GM15510 (cell line): ENCODE data around the gene KRTAP4-8.
"Not testable (repeated sequence)": the region's sequence is repeated elsewhere in the genome, so short reads cannot be mapped to it uniquely, and the experiment has no call there.

ENCODE experiments used
- POLR2A ChIP-seq: IDR thresholded peaks from 3 replicates; pipeline ENCODE4 v1.6.1; 2011; ENCODE audit warnings: borderline replicate concordance; ENCODE audit not compliant: insufficient read length; ENCODE audit errors: extremely low read depth

KRTAP4-8 gene

DNA sequence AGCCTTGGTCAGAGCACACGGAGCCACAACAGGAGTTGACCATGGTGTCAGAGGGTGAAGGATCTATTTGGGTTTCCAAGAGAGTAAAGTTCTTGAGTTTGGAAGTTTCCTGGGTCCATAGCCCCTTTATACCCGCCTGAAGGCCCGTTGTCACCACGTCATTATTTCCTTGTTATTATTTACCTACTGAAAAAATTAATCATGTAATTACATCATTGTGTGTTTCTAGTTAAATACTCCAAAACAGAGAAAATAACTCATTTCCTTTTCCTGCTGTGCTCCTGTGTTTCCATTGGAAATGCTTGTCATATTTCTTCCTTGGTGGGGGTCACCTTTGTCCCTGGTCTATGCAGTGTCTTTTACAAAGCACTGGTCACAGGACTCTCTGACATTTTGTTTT is at the start of gene KRTAP4-8:
KRTAP4-8 (minus strand) TSS at position 101 of the 400 bp plus-strand sequence; CDS start at position 43, 58 bp downstream.
- no peak for TF ChIP-seq POLR2A

DNA sequence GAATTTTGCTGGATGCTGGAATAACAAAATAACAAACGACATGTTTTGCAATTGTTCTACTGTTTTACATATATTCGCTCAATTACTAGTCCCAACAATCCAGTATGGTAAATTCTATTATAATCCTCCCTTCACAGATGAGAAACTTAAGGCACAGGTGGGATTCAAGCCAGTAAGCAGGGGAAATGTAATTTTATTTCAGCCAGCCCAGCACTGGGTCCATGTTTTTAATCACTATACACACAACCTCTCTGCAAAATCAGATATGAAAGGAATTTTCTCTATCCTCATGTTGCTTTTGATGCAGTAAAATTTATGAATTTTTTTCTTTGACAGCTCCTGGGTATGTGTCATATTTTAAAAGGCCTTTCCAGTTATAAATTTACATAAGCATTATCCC is 47.3 kb upstream of the KRTAP4-8 start:
- TF ChIP-seq POLR2A = no peak

DNA sequence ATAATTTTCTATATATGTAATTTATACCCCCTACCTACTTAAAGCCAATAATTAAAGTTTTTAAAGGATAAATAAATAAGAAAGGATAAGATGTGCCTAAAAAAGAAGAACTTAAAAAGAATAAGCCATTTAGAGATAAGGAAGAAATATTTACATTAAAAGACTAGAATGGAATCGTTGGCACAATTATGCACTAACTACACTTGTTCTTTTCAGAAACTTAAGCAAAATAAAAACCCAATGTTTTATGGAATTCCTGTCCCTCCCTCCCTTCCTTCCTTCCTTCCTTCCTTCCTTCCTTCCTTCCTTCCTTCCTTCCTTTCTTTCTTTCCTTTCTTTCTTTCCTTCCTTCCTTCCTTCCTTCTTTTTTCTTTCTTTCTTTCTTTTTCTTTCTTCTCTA is 46.9 kb upstream of the KRTAP4-8 start:
- no peak for TF ChIP-seq POLR2A

DNA sequence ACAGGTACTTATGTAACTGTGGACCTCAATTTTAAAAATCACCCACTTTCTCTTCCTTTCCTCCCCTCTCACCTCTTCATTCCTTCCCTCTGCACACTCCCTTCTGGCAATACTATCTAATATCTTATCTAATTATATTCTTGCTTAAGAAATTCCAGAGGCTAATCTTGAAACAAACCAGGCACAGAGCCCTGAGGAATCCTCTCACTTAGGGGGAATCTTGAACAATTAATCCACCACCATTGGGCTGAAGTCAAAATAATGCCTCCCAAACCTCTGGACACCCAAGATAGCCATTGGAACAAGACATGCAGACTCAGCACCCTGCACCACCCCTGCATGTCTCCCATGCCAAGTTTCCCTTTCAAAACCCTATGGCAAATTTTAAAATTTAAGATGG is 43.4 kb upstream of the KRTAP4-8 start:
- no peak for TF ChIP-seq POLR2A

DNA sequence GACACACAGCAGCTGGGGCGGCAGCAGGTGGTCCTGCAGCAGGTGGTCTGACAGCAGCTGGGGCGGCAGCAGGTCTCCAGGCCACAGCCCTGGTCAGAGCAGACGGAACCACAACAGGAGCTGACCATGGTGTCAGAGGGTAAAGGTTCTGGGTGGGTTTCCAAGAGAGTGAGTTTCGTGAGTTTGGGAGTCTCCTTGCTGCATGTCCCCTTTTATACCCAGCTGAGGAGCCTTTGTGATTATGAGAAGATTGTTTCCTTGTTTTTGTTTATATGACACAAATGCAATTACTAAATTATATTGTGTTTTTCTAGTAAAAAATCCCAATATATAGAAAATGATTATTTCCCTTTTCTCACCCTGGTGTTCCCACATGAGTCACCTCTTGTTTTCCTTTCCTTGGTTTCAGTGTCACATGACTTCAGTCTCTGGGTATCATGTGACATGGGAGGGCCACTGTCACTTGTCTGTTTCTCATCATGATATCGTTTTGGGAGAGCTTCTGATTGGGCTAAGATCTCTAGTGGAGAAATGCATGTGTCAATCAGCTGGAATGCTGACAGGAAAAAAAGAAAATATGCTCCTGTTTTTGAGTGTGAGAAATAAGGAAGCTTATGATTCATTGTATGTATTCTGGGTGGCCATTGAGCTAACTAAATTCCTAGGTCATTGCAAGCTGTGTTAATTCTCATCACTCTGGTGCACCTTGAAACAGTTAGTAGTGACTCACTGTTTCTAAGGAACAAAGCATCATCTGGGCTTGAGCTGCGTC is 42.6 kb upstream of the KRTAP4-8 start, which contains the start of gene KRTAP4-6:
KRTAP4-6 (minus strand) TSS at position 185 of the 772 bp plus-strand sequence; CDS start at position 128, 57 bp downstream.
- no peak for TF ChIP-seq POLR2A

DNA sequence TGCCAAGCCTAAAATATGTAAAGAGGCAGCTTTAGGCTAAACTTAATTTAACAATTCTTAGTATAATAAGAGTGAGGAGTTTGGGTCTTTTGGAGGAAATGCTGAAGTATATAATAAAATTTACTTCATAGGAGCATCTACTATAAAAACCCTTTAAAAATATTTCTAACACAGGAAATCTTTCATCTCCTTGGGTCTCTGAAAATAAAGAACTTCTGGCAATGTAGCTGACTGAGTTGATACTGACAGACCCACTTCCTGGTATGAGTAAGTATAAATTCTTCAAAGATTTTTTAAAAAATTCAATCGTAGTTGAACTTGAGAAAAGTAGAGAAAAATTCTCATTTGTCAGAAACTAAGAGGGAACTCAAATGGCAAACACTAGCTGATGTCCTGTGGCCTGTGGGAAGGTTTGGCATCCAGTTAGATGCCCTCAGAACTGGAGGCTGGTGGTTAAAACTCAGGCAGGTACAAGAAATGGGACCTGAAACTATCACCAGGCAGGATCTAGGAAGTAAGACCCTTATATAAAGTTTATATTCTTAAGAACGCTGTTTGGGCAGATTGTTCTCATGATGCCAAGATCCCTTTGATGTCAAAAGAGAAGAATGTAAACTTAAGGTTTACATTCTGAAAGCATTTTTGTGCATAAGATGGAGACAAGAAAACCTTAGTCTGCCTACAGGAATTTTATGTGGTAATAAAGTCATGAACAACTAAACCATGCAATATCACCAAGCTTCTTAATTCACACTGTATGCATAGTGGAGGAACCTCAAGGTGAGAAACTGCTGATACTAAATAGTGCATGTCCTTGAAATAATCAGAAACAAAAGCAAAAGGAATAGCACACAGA is 36.2 kb upstream of the KRTAP4-8 start:
- no peak for TF ChIP-seq POLR2A

DNA sequence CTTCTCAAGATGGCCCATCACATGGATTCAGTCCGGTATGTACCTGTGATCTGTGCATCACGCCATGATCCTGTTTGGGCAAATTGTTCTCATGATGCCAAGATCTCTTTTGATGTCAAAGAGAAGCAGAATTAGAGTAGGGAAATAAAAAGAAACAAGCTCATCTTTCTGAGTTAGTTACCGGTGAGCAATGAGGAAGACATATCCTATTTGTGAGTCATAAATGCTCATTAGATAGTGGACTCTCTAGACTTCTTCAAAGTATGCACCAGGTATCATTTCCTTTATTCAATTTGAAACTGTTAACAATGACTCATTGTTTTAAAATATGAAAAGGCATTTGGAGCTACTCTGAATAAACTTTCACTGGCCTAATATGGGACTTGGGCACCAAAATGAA is 34.0 kb upstream of the KRTAP4-8 start:
- TF ChIP-seq POLR2A = no peak

DNA sequence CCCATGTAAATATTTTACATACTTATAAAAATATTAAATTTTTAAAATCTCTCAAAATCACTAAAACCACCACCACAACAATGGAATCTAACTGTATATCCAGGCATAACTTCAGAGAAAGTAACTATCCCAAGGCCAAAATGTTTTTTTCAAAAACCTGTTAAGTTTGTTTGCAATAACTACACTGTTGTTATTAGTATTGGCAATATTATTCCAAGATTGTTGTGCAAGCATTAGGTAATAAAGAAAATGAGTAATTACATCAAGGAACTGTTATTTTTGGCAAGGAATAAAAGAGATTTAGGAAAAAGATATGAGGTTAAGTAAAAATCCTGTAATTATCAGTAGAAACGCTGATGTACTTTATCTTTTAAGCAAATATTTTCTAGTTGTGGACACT is 29.4 kb upstream of the KRTAP4-8 start:
- TF ChIP-seq POLR2A = no peak

DNA sequence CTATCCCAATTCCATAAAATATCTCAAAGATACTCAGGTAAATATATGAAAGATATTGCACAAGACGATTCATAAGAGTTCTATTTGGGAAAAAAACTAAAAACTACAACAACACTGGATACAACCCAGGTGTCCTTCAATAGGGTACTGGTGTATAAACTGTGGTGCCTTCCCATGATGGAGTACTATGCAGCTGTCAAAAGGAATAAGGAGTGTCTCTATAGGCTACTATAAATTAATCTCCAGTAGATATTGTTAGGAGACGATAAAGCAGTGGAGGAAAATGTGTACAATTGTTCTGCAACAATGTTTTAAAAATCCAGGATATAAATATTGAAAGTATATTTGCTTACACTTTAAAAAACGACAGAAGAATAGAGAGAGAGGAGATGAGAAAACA is 28.5 kb upstream of the KRTAP4-8 start:
- no peak for TF ChIP-seq POLR2A

DNA sequence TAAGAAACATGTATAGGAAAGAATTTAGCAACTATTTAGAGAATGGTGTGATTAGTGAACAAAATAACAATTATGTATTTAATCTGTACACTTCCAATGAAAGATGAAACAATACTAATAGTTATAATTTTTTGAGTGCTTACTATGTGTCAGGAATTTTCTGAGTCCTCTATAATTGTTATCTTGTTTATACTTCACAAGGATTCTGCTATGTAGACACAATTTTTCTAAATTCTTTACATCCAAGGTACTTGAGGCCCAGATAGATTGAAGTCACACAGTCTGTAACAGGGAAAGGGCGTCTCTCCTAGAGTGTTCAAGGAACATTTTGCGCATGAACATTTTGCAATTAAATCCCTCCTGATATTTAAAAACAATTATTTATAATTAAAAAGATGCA is 27.1 kb upstream of the KRTAP4-8 start:
- TF ChIP-seq POLR2A = no peak

DNA sequence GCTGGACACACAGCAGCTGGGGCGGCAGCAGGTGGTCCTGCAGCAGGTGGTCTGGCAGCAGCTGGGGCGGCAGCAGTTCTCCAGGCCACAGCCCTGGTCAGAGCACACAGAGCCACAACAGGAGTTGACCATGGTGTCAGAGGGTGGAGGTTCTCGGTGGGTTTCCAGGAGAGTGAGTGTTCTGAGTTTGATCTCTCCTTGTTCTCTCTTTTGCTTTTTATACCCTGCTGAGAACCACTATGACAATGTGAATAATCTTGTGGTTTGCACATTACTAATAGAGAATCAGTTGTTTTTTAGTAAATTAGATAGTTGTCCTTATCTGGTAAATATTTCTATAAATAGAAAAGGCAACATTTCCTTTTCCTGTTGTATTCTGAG is 26.0 kb upstream of the KRTAP4-8 start, which contains the start of gene KRTAP4-12:
KRTAP4-12 (minus strand) TSS at position 192 of the 381 bp plus-strand sequence; CDS start at position 132, 60 bp downstream.
- TF ChIP-seq POLR2A = not testable (repeated sequence)

DNA sequence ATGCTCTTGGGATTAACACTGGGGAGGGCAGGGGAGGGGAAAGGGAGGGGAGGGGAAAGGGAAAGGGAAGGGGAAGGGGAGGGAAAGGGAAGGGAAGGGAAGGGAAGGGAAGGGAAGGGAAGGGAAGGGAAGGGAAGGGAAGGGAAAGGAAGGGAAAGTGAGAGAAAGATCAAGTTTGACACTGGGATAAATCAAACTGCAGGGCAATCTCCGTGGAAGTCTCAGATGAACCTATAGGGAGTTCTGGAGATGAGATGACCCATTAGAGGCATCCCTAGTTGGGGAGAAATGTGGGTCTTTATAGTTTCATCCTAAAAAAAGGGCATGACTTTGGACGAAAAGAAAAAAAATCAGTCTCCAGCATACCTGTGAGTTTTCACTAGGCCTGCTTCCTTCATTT is 23.8 kb upstream of the KRTAP4-8 start:
- TF ChIP-seq POLR2A = no peak

DNA sequence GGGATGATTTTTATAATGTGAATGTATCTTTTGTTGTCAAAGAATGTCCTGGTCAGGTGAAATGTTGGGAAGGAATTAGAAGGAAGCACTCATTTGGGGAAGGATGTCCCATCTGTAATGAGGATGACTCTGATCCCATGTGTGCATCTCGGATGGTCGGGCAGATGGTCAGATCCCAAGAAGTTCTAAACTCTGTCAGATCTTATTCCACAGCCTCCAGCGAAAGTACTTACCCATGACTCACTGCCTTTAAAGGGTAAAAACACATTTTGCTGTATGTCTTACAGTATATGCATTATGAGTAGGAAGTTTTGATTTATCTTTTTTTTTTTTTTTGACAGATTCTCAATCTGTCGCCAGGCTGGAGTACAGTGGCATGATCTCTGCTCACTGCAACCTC is 20.8 kb upstream of the KRTAP4-8 start:
- TF ChIP-seq POLR2A = no peak

DNA sequence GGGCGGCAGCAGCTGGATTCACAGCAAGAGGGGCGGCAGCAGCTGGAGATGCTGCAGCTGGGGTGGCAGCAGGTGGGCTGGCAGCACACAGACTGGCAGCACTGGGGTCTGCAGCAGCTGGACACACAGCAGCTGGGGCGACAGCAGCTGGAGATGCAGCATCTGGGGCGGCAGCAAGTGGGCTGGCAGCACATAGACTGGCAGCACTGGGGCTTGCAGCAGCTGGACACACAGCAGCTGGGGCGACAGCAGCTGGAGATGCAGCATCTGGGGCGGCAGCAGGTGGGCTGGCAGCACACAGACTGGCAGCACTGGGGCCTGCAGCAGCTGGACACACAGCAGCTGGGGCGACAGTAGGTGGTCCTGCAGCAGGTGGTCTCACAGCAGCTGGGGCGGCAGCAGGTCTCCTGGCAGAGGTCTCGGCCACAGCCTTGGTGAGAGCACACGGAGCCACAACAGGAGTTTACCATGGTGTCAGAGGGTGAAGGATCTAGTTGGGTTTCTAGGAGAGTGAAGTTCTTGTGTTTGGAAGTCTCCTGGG is 20.0 kb upstream of the KRTAP4-8 start, which contains the start of gene KRTAP4-11:
KRTAP4-11 (minus strand) TSS at position 528 of the 541 bp plus-strand sequence; CDS start at position 470, 58 bp downstream.
- not testable (repeated sequence) for TF ChIP-seq POLR2A

DNA sequence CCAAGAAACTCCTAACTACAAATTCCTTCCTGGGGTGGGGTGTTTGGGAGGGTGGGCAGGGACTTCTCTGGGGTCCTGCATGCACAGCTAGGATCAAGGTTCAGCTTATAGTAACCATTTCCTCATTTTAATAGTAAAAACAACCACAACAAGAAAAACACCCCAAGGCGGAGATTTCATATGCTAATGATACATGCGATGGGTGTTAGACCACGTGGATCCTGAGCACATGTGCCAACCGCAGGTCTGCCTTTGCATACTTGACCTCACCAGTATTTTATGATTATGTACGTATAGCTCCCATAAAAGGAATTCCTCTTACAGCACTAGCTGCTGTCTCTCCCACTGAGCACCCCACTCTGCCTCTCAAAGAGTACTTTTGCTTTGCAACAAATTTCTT is 18.4 kb upstream of the KRTAP4-8 start:
- TF ChIP-seq POLR2A = no peak
